Measurements from ENCODE around the gene PLS1.
A peak's percentile ranks its signal among the peaks of the same experiment; 100 is the strongest.
"Not testable (repeated sequence)": the region's sequence is repeated elsewhere in the genome, so short reads cannot be mapped to it uniquely, and the experiment has no call there.

Gene PLS1

DNA sequence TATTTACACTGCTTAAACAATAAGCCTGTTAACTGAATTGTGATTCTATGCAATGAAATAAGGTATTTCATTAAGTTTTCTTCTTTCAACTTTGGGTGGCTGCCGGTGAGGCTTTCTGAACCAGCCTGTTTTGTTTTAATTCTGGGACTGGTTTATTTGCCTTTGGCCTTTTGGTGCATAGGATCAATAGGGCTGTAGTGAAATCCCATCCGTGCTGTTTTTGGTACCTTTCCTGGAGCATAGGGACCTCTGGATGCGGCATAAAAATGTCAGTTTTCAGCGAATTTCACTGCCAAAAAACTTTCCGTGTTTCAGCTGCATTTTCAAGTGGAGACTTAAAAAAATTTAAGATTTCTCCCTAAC is 514 bp downstream of the PLS1 start:
- DNase-seq: no peak

- no peak for DNase-seq
These were observed 1.7 kb downstream of the PLS1 start for GRCh38 chr3:142597906-142598305.

DNA sequence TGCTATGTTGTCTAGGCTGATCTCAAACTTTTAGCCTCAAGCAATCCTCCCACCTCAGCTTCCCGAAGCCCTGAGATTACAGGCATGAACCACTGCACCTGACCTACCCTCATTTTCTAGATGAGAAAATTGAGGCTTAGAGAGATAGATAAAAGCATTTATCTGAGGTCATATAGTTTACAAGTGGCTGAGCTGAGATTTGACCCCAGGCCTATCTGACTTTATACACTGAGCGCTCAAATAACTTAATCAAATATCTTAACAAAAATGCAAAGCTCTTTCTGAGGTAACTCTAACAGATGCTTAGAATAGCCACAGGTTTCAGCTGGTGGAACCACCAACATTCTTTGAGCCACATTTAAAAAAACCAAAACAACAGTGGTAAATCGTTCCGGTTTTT is 5.5 kb downstream of the PLS1 start:
- DNase-seq: no peak

DNA sequence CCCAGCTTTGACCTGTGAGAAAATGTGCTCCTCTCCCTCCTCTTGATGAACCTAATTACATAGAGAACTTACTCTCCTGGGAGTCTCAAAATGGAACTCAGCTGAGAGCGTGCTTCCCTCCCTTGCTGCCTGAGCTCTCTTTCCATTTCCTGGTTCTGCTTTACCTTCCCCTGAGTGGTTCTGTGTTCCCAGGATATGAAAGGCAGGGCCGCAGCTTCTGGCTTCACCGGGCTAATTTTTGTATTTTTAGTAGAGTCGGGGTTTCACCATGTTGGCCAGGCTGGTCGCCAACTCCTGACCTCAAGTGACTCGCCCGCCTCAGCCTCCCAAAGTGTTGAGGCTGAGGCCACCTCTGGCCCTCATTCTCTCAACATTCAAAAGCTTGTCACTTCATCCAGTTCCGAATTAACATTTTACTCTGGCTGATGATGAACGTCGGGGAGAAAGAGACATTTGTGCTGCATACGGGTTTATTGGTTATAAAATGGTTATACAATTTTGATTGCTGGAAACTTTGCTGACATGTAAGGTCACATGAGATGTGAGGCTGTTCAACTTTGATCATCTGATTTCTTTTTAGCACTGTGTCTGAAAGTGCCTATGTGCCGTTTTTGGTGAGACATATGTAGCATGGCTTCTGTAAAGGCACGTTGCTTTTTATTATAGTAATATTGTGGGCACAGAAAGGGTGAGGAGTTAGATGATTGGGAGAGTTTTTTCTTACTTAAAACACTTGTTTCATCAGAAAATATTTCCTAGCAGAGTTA is 6.6 kb downstream of the PLS1 start:
- DNase-seq: no peak

DNA sequence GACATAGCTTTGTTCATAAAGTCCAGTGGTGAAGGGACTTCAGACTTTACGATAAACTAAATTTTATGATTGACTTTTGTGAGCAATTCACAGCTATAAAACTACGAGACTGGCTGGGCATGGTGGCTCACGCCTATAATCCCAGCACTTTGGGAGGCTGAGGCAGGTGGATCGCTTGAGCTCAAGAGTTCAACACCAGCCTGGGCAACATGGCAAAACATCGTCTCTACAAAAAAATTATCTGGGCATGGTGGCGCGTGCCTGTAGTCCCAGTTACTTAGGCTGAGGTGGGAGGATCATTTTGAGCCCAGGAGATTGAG is 7.2 kb downstream of the PLS1 start:
- DNase-seq: not testable (repeated sequence)

DNA sequence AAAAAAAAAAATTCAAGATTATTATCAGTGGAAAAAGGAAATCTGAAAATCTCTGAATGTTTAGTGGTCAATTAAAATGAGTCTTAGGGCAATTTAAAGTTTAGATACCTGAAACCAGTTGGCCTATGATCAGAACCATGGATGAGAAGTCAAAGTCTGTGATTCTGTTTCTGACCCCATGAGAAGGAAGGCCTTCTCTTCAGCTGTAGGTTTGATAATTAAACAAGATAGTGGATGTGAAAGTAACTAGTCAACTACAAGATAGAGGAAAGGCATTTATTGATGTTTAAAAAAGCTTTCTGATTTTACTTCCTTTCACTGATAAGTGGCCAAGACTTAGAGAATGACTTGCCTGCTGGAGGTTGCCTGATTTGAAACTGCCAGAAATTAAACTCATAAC is 8.7 kb downstream of the PLS1 start:
- no peak for DNase-seq

- DNase-seq: no peak
These were observed 12.4 kb downstream of the PLS1 start for GRCh38 chr3:142608631-142609030.

DNA sequence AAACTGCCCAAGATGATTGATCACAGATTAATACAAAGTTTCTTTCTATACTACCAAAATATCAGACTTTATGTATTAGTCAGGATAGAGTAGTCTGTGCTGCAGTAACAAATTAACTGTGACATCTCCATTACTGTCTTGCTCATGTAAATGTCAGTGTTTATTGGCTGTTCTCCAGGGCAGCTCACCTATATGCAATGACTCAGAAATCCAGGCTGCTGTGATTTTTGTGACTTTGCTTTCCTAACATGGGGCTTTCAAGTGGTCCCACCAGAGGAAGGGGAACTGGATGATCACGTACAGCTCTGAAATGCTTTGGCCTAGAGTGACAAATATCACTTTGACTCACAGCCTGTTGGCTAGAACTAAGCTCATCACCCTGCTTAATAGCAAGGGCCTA is 12.9 kb downstream of the PLS1 start:
- DNase-seq: no peak

GRCh38 chr3:142611206-142611605 is 15.0 kb downstream of the PLS1 start:
- no peak for DNase-seq

DNA sequence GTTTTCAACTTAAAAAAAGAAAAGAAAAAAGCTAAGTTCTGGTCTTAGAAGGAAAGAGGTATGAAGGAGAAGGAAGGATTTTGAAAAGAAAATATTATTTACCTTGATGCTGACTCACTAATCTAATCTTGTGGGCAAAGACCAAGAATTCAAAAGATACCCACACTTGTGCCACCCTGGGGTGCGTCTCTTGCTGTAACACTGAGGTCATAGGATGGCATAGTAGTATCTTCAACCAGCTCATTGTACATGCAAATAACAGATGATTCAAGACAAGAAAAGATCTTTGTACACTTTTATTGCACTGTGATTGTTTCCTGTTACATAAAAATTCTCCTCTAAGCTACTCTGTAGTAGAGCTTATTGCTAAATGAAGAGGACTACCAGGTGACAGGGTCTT is 17.3 kb downstream of the PLS1 start:
- DNase-seq: no peak

DNA sequence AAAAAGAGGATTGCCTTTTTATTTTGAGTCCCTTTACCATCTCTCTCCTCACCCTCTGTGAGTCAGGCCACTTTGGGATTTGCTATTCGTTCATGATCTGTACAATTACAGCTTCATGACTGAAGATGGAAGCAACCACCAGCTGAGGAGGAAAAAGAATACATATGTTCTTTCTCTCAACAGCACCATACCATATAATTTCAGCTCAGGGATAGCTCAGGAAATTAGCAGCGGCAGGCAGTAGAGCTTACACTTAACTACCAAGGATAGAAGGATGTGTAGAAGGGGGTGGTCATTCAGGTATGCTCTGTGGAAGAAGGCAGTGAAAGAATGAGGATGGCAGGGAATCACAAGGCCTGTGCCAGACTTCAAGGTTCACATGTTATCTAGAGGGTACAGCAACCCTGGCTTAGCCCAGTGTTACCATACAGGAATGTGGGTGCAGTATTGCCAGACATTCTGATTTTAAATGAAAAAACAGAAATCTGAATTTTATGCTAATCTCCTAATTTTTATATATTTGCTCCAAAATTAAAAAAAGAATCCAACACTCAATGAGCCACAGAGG is 17.9 kb downstream of the PLS1 start:
- DNase-seq: no peak

DNA sequence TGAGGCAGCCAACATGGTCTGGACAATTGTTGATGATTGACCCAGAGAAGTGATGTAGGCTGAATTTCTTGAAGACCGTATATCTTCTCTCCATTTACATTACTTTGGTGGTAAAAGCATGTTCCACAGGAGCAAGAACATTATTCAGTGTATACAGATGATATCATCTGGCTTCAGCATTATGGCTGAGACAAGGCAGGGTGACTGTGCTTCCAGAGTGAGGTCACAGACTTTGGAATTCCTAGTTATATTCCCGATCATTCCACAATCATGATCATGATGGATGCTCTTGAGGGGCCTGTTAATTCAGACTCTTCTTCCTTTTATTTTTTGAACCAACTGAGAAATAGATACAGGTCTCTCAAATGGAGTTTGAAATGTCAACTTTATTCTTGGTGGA is 19.0 kb downstream of the PLS1 start:
- no peak for DNase-seq

DNA sequence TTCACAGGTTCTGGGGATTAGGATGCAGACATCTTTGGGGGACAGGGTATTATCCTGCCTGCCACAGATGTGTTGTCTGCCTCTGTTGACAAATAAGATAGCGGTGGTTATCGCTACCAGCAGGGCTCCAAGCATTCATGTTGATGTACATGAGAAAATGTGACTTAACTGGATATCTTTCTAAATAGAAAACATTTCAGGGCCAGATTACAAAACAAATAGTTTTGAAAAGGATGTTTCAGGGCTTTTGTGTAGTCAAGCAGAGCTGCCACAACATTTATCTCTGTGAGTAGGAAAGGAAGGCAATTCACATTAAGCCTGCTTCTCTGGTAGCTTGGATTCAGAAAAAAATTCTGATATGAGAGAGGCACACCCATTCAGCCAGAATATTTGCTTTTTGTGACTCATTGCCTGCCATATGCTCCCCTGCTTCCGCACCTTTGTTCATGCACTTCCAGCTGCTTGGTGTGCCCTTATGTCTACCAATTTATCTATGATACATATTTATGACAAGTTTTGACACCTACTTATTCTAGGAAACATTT is 22.8 kb downstream of the PLS1 start:
- DNase-seq: peak in 9 of 58 donors; percentile 1 to 15 (median 6)

DNA sequence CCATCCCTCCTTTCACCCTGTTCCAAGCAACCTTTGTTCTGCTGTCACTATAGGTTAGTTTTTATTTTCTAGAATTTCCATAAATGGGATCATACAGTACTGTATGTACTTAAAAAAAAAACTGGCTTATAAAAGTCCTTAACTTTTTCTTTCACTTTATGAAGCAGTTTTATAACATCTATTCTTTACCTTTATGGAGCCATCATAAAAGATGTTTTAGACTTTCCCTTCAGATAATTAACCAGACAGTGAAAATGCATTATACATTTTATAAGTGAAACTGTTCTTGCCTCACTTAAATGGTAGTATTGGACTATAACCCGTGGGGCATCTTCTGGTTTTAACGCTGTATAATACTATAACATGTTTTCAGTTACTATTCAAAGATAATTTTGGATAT is 26.2 kb downstream of the PLS1 start:
- DNase-seq: no peak

- no peak for DNase-seq
These were observed 27.0 kb downstream of the PLS1 start for GRCh38 chr3:142623194-142623593.

DNA sequence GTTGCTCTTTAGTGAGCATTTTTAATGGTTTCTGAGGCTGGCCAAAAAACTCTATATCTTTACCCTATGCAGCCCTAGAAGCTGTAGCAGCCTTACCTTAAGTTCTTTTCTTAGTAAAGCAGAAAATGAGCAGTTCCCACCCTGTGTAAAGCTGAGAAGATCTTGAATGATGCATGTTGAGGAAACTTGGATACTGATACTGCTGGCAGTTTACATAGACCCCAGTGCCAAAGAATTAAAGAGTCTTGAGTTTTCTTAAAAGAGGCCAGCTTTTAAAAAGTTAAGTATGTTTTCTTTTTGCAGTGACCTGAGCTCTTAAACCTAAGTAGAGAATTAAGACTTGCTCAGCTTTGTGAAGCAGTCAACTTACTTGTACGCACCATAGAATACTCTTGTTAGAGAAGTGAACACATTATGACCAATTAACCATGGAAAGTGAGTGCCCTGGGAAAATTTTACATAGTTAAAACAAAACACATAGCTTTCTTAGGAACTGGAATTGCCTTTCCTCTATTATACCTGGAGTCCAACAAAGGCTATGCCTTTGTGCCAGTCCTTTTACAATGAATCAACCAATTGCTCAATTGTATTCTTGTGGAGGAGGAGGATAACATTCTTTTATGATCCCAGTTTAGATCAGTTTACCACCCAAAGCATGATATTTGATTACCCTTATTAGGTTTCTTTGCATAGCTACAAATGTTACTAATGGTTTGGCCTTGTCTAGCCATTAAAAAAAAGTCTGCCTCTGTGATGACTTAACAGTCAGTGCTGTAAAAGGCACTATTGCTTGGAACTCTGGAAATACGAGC is 28.4 kb downstream of the PLS1 start:
- no peak for DNase-seq

GRCh38 chr3:142625153-142625440 is 28.9 kb downstream of the PLS1 start:
- DNase-seq: no peak

DNA sequence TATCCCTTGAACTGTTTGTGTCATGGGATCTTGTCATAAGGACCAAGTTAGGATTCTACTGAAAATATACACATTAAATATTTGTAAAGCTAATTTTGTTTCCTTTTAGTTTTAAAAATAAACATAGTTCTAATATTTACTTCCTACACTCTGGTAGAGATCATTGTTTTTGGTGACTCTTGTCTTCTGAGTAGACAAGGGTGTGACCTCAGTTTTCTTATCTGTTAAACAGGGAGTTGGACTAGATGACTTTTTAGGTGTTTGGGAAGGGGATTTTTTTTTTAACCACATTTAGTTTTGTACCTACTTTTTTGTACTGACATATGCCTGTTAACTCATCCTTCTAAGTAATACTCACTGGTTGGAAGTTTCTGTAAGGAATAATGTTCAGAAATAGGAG is 30.8 kb downstream of the PLS1 start:
- DNase-seq: no peak

DNA sequence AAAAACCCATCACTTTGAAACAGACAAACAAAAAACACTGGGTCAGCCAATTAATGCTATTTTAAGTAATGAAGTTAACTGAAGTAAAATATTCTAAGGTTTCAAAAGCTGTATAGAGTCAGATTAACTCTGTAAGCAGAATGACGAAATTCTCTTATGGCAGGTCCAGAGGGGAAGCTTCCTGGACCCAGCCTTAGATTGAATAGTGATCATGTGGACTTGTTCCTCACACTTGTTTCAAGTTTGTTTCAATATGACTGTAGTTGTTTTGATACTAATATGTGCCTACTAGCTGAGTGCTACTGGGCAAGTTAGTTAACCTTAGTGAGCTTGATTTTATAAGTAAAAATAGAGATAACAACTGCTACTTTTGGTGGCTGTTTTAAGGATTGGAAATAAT is 32.6 kb downstream of the PLS1 start:
- peak in 1 of 58 donors; percentile 10 for DNase-seq

DNA sequence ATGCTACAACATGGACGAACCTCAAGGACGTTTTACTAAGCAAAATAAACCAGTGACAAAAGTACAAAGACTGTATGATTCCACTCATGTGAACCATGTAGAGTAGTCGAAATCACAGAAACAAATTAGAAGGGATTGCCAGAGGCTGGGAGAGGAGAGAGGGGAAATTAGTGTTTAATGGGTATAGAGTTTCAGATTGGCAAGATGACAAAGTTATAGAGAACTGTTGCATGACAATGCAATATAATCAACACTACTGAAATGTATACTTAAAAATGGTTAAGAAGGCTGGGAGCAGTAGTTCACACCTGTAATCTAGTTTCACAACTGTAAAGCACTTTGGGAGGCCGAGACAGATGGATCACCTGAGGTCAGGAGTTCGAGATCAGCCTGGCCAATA is 36.9 kb downstream of the PLS1 start:
- DNase-seq: no peak

DNA sequence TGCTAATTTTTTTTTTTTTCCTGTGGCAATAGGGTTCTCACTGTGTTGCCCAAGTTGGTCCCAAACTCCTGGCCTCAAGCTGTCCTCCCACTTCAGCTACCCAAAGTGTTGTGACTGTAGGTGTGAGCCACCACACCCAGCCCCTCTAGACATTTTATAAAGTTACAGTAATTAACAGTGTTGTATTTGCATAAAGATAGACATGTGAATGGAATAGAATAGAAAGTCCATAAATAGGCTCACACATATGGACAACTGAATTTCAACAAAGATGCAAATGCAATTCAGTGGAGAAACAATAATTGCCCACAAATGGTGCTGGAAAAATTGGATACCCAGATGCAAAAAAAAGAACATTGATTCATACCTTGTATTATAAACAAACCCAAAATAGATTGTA is 39.9 kb downstream of the PLS1 start:
- no peak for DNase-seq

DNA sequence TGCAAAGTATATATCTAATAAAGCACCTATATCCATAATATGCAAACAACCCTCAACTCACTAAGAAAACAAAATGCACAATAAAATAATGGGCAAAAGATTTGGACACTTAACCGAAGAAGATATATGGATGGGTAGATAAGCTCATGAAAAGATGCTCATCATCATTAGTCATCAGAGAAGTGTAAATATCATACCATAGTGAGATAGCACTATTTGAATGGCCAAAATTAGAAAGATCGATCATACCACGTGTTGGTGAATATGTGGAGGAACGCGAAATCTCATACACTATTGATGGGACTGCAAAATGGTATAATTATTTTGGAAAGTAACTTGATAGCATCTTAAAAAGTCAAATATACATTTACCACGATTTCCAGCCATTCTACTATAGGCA is 40.5 kb downstream of the PLS1 start:
- DNase-seq: no peak

GRCh38 chr3:142638291-142638690 is 42.1 kb downstream of the PLS1 start:
- no peak for DNase-seq

All from anterior cingulate cortex (tissue), 58 donors.